SJSA1 (cell line): ENCODE results near the gene CTR9. TPM values are rescaled to one million over a fixed set of nuclear protein-coding genes. Genes with fewer than 3 reads are reported as not detected.
A peak's percentile ranks its signal among the peaks of the same experiment; 100 is the strongest.

Experiments used
- DNase-seq, 2 experiments: peaks; one replicate each; pipeline ENCODE4 v3.0.0-alpha.2; 2015 to 2020; ENCODE audit warnings: low spot score in 2 of 2, low read depth in 1 of 2
- H3K27ac ChIP-seq: fragments of 250-450 bp; sonication (Bioruptor Pico); 2 replicates; pipeline ENCODE4 v1.5.1; 2020; ENCODE audit warnings: mild to moderate bottlenecking, moderate library complexity
- H3K27me3 ChIP-seq: fragments of 250-450 bp; sonication (Bioruptor Pico); replicated peaks from 2 replicates; pipeline ENCODE4 v1.5.1; 2020; ENCODE audit warnings: mild to moderate bottlenecking, moderate library complexity
- H3K36me3 ChIP-seq: fragments of 250-450 bp; sonication (Bioruptor Pico); 2 replicates; pipeline ENCODE4 v1.5.1; 2020; ENCODE audit warnings: mild to moderate bottlenecking
- H3K4me1 ChIP-seq: fragments of 250-450 bp; sonication (Bioruptor Pico); replicated peaks from 2 replicates; pipeline ENCODE4 v1.6.1; 2021; ENCODE audit warnings: mild to moderate bottlenecking
- H3K4me3 ChIP-seq: fragments of 250-450 bp; sonication (Bioruptor Pico); 2 replicates; pipeline ENCODE4 v1.5.1; 2020; ENCODE audit warnings: mild to moderate bottlenecking
- H3K9me3 ChIP-seq: fragments of 250-450 bp; sonication (Bioruptor Pico); replicated peaks from 2 replicates; pipeline ENCODE4 v1.5.1; 2020; ENCODE audit warnings: mild to moderate bottlenecking
- total RNA-seq: library from RNA; depleted of rRNA; stranded (reverse); fragments of >200 nt; shearing (Covaris generic); gene quantifications from 2 replicates; pipeline ENCODE4 v1.2.3, GENCODE V29; 2014

CTR9 gene
- total RNA-seq, 1 experiment from 2014 or later, result 22.4 TPM

GRCh38 chr11:10727146-10727851 lies 23.7 kb upstream of the CTR9 start:
- Histone ChIP-seq H3K27me3 (no peaks in the 10 kb centered on the region), H3K27ac (no peak overlapping the region), H3K9me3 (no peaks in the 10 kb centered on the region; the same call in 1 of the 2 replicates), H3K4me1 (peaks cover 31% of the 10 kb centered on the region), H3K4me3 (no peak overlapping the region), H3K36me3 (no peaks in the 10 kb centered on the region)
- DNase-seq, result peak in 1 of 2 experiments; percentile 40

GRCh38 chr11:10728154-10728553 lies 22.9 kb upstream of the CTR9 start:
- no peak for DNase-seq
- Histone ChIP-seq H3K27me3 (no peaks in the 10 kb centered on the region), H3K36me3 (no peaks in the 10 kb centered on the region), H3K4me1 (peaks cover 31% of the 10 kb centered on the region), H3K9me3 (no peaks in the 10 kb centered on the region; the same call in 1 of the 2 replicates), H3K4me3 (no peak overlapping the region), H3K27ac (no peak overlapping the region)

DNA sequence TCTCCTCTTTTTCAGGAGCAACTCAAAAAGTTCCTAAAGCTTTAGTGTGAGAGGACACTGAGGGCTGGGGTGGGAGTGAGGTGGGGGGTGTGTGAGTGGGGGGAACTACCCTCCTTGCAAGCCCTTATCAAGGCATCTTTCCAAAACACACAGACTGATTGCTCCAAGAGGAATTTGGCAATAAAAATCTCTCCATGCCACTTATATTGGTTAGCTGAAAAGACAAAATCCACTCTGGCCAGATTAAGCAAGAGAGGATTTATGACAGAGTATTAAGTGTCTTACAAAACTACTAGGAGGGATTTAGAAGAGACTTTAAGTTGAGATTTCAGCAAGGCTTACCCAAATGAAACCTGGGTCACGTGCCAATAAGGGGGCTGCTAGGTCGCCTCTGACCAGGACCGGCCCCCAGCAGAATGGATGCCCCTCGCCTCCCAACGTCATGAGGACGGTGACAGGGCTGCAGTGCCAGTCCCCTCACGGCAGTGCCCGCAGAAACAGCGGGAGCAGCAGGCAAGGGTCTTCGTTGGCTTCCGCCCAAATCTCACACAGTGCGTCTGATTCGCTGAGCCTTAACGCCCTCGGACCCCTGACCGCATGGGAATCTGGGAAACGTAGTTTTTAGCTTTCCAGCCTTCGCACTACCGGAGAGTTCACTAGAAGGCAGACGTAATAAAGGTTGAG lies 22.1 kb upstream of the CTR9 start:
- H3K27ac ChIP-seq, result no peak overlapping the region
- no peak for DNase-seq

GRCh38 chr11:10730151-10730550 lies 20.9 kb upstream of the CTR9 start:
- no peaks in the 10 kb centered on the region for H3K36me3 ChIP-seq
- no peak overlapping the region for H3K4me3 ChIP-seq
- peaks cover 25% of the 10 kb centered on the region for H3K4me1 ChIP-seq
- no peaks in the 10 kb centered on the region for H3K27me3 ChIP-seq
- DNase-seq, result no peak
- H3K27ac ChIP-seq, result no peak overlapping the region
- no peaks in the 10 kb centered on the region for H3K9me3 ChIP-seq

More for the DNA sequence above, 22.1 kb upstream of the CTR9 start:
- Histone ChIP-seq H3K4me1 (peaks cover 31% of the 10 kb centered on the region), H3K27me3 (no peaks in the 10 kb centered on the region), H3K36me3 (no peaks in the 10 kb centered on the region), H3K9me3 (no peaks in the 10 kb centered on the region; the same call in 1 of the 2 replicates), H3K4me3 (no peak overlapping the region)

DNA sequence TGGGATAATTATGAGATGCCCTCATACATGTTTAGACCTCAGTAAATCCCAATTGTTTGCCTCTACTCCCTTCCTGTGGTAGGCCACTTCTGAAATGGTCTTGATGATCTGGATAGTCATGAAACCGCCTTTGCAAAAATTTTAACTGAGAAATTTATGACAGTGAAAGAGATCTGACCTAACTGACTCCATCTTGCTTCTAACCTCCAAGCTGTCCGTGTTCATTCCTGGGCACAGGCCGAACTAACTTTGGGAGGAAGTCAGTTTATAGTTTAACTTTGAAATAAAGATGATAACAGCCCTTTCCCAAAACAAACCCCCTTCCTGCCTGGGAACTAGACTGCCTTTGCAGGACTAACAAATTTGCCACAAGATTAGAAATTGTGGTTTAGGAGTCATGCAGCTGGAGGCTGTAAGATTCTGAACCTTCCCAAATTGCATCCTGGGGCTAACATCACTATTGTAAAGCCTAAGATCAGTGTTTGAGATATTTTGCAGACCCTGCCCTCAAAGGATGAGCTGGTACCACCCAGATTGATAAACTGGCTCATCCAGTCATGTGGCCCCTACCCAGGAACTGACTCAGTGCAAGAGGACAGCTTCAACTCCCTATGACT lies 19.9 kb upstream of the CTR9 start:
- Histone ChIP-seq H3K27ac (no peak overlapping the region), H3K4me1 (peaks cover 20% of the 10 kb centered on the region), H3K4me3 (no peak overlapping the region), H3K36me3 (no peaks in the 10 kb centered on the region), H3K27me3 (no peaks in the 10 kb centered on the region), H3K9me3 (no peaks in the 10 kb centered on the region)
- no peak for DNase-seq

- Histone ChIP-seq H3K9me3 (no peaks in the 10 kb centered on the region), H3K4me3 (peak overlapping the region; percentile 16), H3K27ac (peak overlapping the region; percentile 73), H3K27me3 (no peaks in the 10 kb centered on the region), H3K4me1 (peaks cover 10% of the 10 kb centered on the region), H3K36me3 (no peaks in the 10 kb centered on the region)
- DNase-seq, result peak; percentile 96 to 97
These were observed 15.3 kb upstream of the CTR9 start for GRCh38 chr11:10735481-10736475.

DNA sequence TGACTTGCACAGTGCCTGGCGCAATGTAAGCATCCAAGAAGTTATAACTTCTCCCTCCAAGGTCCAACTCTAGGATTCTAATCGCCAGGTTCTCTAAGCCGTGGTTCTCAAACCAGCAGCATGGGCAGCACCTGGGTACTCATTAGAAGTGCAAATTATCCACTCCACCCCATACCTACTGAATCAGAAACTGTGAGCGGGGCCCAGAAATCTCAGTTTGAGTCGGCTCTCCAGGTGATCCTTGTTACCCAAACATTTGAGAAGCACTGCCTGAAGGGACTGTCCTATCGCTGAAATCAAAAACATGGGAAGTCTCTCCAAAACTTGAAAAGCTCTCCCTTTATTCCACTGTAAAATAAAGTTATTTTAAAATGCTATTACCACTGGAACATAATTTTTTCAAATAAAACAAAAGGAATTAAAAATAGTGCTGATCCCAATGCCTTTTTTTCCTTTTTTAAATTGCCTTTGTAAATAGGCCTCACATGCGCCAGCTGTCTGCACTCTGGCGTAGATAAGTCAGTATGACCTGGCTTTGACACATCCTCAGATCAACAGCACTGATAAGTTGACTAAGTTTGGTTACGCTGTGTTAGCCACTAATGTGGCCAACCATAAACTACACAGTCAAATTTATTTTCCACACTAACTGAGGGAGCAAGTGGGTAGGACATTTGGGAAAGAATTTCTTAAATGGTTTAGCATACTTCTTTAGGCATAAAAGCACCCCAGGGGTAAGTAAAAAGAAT lies 8.4 kb upstream of the CTR9 start:
- Histone ChIP-seq H3K9me3 (no peaks in the 10 kb centered on the region), H3K4me3 (no peak overlapping the region), H3K4me1 (no peaks in the 10 kb centered on the region), H3K36me3 (no peaks in the 10 kb centered on the region), H3K27me3 (no peaks in the 10 kb centered on the region), H3K27ac (no peak overlapping the region)
- DNase-seq, result no peak

- Histone ChIP-seq H3K27me3 (no peaks in the 10 kb centered on the region), H3K4me1 (no peaks in the 10 kb centered on the region), H3K27ac (no peak overlapping the region), H3K36me3 (no peaks in the 10 kb centered on the region), H3K4me3 (no peak overlapping the region), H3K9me3 (no peaks in the 10 kb centered on the region)
- DNase-seq, result no peak
These were observed 7.6 kb upstream of the CTR9 start for GRCh38 chr11:10743354-10744000.

- Histone ChIP-seq H3K27me3 (no peaks in the 10 kb centered on the region), H3K36me3 (no peaks in the 10 kb centered on the region), H3K9me3 (no peaks in the 10 kb centered on the region), H3K27ac (no peak overlapping the region), H3K4me3 (no peak overlapping the region), H3K4me1 (no peaks in the 10 kb centered on the region)
- DNase-seq, result no peak
These were observed 6.8 kb upstream of the CTR9 start for GRCh38 chr11:10744206-10744605.

DNA sequence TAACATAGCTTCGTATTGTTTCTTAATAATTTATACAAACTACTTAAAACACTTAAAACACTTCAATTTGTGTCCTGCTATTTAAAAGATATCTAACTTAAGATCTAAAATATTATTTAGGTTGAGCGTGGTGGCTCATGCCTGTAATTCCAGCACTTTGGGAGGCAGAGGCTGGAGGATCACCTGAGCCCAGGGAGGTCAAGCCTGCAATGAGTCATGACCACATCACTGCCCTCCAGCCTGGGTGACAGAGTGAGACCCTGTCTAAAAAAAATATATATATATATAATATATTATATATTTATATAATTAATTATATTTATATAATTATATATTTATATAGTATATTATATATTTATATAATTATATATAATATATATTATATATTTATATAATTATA lies 4.2 kb upstream of the CTR9 start:
- DNase-seq, result no peak
- Histone ChIP-seq H3K27ac (no peak overlapping the region), H3K36me3 (no peaks in the 10 kb centered on the region; the same call in 1 of the 2 replicates), H3K27me3 (no peaks in the 10 kb centered on the region), H3K4me1 (no peaks in the 10 kb centered on the region), H3K9me3 (no peaks in the 10 kb centered on the region), H3K4me3 (no peak overlapping the region)

DNA sequence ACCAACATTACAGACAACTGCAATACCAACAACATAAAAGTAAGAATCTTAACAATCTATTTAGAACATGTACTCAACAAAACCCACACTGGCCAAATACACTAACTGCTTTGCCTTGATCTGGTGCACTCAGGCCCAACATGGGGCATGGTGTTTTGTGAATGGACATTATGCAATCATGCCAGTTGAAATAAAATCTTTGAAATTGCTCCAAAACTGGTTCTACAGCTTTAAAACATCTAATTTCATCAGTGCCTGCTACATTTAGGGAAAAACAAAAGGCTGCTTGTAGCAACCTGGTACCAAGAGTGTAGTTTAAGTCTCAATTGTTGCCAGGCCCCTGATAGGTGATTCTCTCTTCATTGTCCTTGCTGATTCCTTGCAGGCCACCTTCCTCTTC lies 3.3 kb upstream of the CTR9 start:
- Histone ChIP-seq H3K27ac (no peak overlapping the region), H3K36me3 (peaks cover 6% of the 10 kb centered on the region), H3K4me1 (peaks cover 5% of the 10 kb centered on the region; the same call in 1 of the 2 replicates), H3K9me3 (no peaks in the 10 kb centered on the region), H3K27me3 (no peaks in the 10 kb centered on the region), H3K4me3 (no peak overlapping the region)
- no peak for DNase-seq

- Histone ChIP-seq H3K27ac (no peak overlapping the region), H3K36me3 (peaks cover 18% of the 10 kb centered on the region), H3K4me3 (no peak overlapping the region), H3K27me3 (no peaks in the 10 kb centered on the region), H3K9me3 (no peaks in the 10 kb centered on the region), H3K4me1 (peaks cover 5% of the 10 kb centered on the region; the same call in 1 of the 2 replicates)
- DNase-seq, result no peak
These were observed 1.6 kb upstream of the CTR9 start for GRCh38 chr11:10749476-10749875.
